ENCODE measurements around the gene RSBN1L.

DNA sequence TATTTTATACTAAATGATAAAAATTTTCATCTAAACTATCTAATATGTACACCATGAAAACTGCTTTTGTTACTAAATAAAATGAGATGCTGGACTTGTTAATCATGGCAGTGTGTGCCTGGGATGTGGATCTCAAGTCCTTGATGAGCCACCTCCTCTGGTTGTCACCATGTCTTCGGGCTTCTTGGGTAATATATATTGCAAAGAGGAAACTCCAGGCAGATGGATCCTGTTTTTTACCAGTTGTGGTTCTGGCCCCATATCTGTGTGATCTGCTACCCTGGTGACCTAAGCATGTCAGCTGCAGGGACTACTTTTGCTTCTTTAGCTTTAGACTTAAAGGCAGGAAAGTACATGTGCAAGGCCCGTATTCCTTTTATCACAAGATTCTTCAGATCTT lies 55.8 kb downstream of the RSBN1L start:
- TF ChIP-seq POLR2AphosphoS5 (IDR thresholded peaks at IDR 0.05; ENCODE audit: borderline replicate concordance, low read depth, low read length) = no peak
- TF ChIP-seq EZH2 (IDR thresholded peaks at IDR 0.05) = no peak

Data from SK-N-MC (cell line).